CD4-positive, alpha-beta T cell treated with Interleukin-15 for 1 hour (primary cell): ENCODE measurements around the gene SSH2.

Experiments
- DNase-seq: peaks from one replicate; pipeline ENCODE4 v3.0.0-alpha.2; 2020

The SSH2 gene

GRCh38 chr17:29595943-29596774 is 333.9 kb downstream of the SSH2 start:
- no peak for DNase-seq

GRCh38 chr17:29595107-29595942 is 334.7 kb downstream of the SSH2 start:
- DNase-seq = no peak

- no peak for DNase-seq
These were observed 335.4 kb downstream of the SSH2 start for GRCh38 chr17:29594519-29595090.

GRCh38 chr17:29593591-29594518 is 336.2 kb downstream of the SSH2 start:
- no peak for DNase-seq

GRCh38 chr17:29592850-29593551 is 337.0 kb downstream of the SSH2 start, which contains the start of gene ANKRD13B:
Gene ANKRD13B (plus strand): TSS chr17:29593132. CDS start chr17:29593622, 490 bp downstream.
- no peak for DNase-seq

GRCh38 chr17:29591737-29592608 is 338.1 kb downstream of the SSH2 start:
- peak; percentile 72 for DNase-seq

GRCh38 chr17:29591146-29591736 is 338.8 kb downstream of the SSH2 start:
- no peak for DNase-seq

GRCh38 chr17:29590411-29591145 is 339.4 kb downstream of the SSH2 start:
- DNase-seq = no peak

GRCh38 chr17:29589524-29590410 is 340.3 kb downstream of the SSH2 start, which contains the start of gene GIT1:
Gene GIT1 (minus strand): TSS chr17:29589648. CDS start chr17:29589378, 270 bp downstream.
- peak; percentile 85 for DNase-seq

- peak; percentile 55 for DNase-seq
These were observed 341.2 kb downstream of the SSH2 start for GRCh38 chr17:29588562-29589411.

GRCh38 chr17:29588017-29588561 is 341.9 kb downstream of the SSH2 start:
- DNase-seq = no peak

- no peak for DNase-seq
These were observed 342.4 kb downstream of the SSH2 start for GRCh38 chr17:29587591-29587990.

GRCh38 chr17:29586676-29587469 is 343.2 kb downstream of the SSH2 start:
- no peak for DNase-seq

- DNase-seq = no peak
These were observed 344.8 kb downstream of the SSH2 start for GRCh38 chr17:29585080-29585751.

- no peak for DNase-seq
These were observed 345.5 kb downstream of the SSH2 start for GRCh38 chr17:29584452-29585079.
